GM12872 (cell line): ENCODE data around the gene PICK1.

Experiments used
- CTCF ChIP-seq: IDR thresholded peaks from 3 replicates; pipeline ENCODE4 v1.5.1; 2011; ENCODE audit warnings: low read depth, mild to moderate bottlenecking, low read length, moderate library complexity; ENCODE audit not compliant: insufficient read depth

The PICK1 gene

DNA sequence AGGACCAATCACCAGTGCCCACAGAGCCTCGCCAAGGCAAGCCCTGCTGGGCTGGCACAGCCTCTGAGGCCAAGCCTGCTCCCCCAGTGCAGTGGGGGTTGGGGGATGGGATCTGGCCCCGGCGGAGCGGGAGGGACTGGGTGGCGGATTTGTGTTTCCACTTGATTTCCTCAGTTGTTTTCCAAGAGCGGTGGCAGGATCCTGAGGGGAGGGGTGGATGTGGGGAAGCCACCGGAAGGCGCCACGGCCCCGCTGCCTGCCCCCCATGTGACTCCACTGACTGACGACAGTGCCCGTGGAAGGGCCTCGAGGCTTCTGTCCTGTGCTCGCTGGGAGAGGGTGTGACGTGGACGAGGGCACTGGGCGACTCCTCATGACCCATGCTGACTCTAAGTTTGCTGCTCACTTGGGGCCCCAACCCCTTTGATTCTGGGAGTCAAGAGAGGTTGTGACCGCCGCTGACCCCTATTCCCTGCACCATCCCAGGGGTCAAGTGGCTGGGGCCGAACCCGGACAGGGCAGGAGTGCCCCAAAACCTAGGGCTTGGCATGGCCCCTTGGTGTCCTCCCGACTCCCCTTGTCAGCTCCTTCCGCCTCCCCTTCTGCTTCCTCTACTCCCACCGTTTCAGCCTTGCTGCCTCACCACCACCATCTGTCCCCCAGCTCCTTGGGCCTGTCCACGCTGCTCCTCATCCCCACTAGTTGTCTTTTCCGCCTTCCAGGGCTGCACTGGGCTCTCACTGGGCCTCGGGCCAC lies 23.5 kb upstream of the PICK1 start:
- TF ChIP-seq CTCF, result no peak

GRCh38 chr22:38034278-38034882 lies 22.8 kb upstream of the PICK1 start:
- TF ChIP-seq CTCF, result no peak

- TF ChIP-seq CTCF, result no peak
These were observed 22.2 kb upstream of the PICK1 start for GRCh38 chr22:38034884-38035529.

GRCh38 chr22:38035530-38035885 lies 21.7 kb upstream of the PICK1 start:
- TF ChIP-seq CTCF, result no peak

DNA sequence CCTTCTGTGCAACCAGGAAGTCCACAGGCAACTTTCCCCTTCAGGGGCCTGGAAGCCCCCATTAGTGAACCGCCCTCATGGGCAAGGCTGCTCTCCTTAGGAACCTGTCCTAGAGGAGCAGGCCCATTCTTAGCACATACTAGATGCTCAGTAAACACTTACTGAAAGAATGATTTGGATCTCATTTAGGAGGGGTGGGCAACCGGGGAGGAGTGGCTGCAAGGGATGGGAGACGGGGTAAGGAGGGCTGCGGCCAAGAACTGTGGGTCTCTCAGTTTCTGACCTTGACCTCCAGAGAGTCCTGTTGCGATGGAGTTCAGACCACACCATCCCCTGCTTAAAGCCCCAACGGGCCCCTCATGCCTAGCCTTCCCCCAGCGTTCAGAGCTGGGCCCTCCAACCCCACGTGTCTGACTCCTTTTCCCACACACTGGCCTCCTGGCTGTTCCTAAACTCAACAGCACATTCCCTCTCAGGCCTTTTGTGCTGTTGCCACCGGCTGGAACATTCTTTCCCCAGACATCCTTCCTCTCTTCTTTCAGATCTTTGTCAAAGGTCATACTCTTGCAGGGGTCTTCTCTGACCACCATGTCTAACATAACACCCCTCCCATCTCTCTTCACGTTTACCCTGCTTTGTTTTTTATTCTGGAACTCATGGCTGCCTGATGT lies 20.7 kb upstream of the PICK1 start:
- no peak for TF ChIP-seq CTCF

GRCh38 chr22:38038426-38038825 lies 18.8 kb upstream of the PICK1 start:
- TF ChIP-seq CTCF, result no peak

DNA sequence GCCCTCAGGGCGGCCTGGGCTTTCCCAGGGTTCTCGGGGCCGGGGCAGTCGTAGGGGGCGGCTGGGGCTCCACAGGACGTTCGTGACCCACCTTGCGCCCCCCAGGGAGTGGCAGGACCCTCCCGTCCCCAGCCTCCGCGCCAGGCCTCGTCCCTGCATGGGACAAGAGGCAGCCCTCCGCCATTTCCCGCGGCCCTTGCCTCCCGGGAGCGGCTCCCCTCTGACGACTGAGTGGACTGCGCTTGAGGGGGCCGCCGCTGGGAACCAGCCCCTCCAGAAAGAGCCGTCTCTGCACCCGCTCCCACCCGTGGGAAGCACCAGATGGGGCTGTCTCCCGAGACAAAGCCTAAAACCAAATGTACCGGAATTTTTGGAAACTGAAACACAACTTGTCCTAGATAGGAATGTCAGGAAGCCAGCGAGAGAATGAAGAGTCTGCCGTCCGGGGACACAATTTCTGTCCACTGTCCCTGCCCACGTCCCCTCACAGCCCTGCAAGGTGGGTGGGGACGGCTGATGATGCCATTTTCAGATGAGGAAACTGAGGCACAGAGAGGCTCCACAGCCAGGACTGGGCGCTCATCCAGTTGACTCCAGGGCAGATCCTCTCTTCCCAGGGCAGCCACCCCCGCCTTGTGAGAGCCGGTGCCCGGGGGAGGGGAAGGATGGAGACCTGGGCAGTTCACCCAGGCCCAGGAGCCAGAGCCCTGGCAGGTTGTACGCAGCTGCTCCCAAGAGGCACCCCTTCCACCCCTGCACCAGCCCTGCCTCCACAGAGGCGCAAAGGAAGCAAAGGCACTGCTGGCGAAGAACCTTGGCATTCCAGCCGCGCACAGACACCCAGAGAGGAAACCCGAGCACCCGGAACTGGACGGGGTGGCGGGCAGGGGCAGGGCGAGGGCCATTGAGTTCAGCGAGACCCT lies 18.1 kb upstream of the PICK1 start:
- no peak for TF ChIP-seq CTCF
